Measurements from ENCODE around the gene EXOC3L1.
A peak's percentile ranks its signal among the peaks of the same experiment; 100 is the strongest.

Gene EXOC3L1

DNA sequence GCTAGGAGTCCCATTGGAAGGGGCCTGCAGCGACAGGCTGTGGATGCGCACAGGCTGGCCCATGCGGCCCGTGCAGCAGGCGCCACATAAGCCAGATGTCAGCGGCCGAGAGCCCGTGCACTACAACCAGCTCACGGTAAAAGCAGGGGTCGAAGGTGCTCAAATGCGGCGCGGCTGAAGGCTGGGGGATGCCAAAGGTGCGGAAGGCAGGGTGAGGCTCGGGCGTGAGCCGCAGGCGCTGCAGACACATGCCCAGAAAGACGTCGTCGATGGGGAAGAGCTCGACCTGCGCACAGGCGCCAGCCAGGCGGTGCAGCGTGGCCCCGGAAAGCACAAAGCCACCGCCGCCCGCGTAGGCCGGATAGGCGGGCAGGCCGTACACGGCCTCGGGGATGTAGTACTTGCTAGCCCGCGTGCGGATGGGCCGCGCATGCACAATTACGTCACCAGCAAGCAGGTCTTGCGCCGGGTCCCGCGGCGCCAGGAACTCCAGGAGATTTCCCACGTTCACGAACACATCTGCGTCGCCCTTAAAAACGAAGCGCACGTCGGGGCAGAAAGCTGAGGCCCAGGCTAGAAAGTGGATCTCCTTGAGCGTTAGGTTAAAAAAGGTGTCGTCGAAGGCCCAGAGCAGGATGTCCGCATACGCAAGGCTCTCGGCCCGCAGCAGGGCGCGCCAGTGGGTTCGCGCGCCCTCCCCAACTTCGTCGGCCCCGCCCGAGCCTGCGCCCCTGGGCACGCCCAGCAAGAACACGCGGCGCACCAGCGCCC, 40.5 kb downstream of the EXOC3L1 start:
- Histone ChIP-seq H2AFZ (ENCODE audit: low read length) (no peak overlapping the region), H2BK12ac (ENCODE audit: low read length) (no peak overlapping the region), H3K4me2 (ENCODE audit: insufficient read depth, low read length, poor library complexity, severe bottlenecking) (peak overlapping the region; percentile 32), H2BK120ac (ENCODE audit: low read depth, low read length) (peak overlapping the region; percentile 47), H2BK15ac (ENCODE audit: low read length) (no peak overlapping the region), H3K79me1 (ENCODE audit: low read depth, low read length) (no peaks in the 10 kb centered on the region), H3K36me3 (replicated peaks in 1 of 2; ENCODE audit: control insufficient read depth in 2 of 2, insufficient read depth in 2 of 2, low read length in 2 of 2) (peaks cover 27 to 42% of the 10 kb centered on the region in 2 donors), H3K18ac (ENCODE audit: low read length) (peak overlapping the region; percentile 77), H3K9me3 (replicated peaks in 1 of 2; ENCODE audit: control insufficient read depth in 2 of 2, insufficient read depth in 1 of 2, low read depth in 1 of 2, low read length in 2 of 2) (peaks cover 0 to 7% of the 10 kb centered on the region in 2 donors), H2BK5ac (ENCODE audit: low read length) (peak overlapping the region; percentile 59), H2AK5ac (ENCODE audit: low read depth, low read length) (peak overlapping the region; percentile 51), H3K4me1 (ENCODE audit: control insufficient read depth in 2 of 2, insufficient read depth in 1 of 2, low read depth in 1 of 2, low read length in 2 of 2) (peaks cover 2% of the 10 kb centered on the region in 2 donors), H3K9ac (ENCODE audit: low read depth, low read length, poor library complexity) (no peak overlapping the region), H3K4ac (ENCODE audit: low read length) (no peak overlapping the region), H4K8ac (ENCODE audit: low read depth, low read length) (no peak overlapping the region), H3K27me3 (ENCODE audit: control insufficient read depth in 3 of 3, insufficient read depth in 3 of 3, low read depth in 1 of 3, low read length in 3 of 3) (peaks cover 20 to 52% (median 31%) of the 10 kb centered on the region in 3 experiments), H3K23ac (ENCODE audit: low read depth, low read length, poor library complexity) (peak overlapping the region; percentile 76), H3K27ac (replicated peaks; ENCODE audit: low read length) (no peak overlapping the region), H3K4me3 (ENCODE audit: low read length in 2 of 2) (peak overlapping the region in 1 of 2 donors; percentile 23), H3K14ac (ENCODE audit: low read length) (no peak overlapping the region), H4K91ac (ENCODE audit: low read depth, low read length, poor library complexity) (no peak overlapping the region)
- WGBS, 2 donors (ENCODE audit: extremely low coverage in 2 of 2, insufficient read length in 2 of 2, insufficient replicate concordance in 1 of 2): no CpG with 5 or more reads among the region's 77 CpGs
- no peak for DNase-seq (ENCODE audit: low spot score)

DNA sequence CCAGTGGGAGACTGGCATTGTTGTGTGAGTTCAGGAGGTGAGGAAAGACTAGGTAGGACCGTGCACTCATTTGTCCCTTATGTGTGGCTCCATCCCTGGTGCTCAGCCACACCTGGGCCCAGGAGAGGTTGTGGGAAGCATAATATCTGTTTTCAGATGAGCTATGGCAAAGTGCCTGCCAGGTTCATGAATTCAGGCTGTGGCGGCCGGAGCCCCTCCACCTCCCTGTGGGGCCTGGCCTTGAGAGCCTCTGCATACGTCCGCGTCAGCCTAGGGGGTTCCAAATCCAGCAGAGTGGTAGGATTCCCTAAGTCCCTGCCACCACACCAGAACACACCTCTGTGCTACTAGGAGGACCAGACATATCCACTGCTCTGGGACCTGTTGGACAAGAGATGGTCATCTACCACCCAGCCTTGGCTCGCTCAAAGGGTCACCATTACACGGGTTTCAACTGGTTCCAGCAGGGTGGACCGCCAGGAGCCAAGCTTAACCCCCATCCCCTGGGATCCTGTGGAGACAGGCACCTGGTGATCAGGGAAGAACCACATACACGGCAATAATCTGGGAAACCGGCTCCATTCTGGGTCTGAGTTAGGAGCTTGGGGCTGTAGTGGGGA, 41.2 kb downstream of the EXOC3L1 start:
- Histone ChIP-seq H3K18ac (ENCODE audit: low read length) (no peak overlapping the region), H3K36me3 (replicated peaks in 1 of 2; ENCODE audit: control insufficient read depth in 2 of 2, insufficient read depth in 2 of 2, low read length in 2 of 2) (peaks cover 32 to 49% of the 10 kb centered on the region in 2 donors)
- WGBS, 2 donors (ENCODE audit: extremely low coverage in 2 of 2, insufficient read length in 2 of 2, insufficient replicate concordance in 1 of 2): no CpG with 5 or more reads among the region's 11 CpGs

DNA sequence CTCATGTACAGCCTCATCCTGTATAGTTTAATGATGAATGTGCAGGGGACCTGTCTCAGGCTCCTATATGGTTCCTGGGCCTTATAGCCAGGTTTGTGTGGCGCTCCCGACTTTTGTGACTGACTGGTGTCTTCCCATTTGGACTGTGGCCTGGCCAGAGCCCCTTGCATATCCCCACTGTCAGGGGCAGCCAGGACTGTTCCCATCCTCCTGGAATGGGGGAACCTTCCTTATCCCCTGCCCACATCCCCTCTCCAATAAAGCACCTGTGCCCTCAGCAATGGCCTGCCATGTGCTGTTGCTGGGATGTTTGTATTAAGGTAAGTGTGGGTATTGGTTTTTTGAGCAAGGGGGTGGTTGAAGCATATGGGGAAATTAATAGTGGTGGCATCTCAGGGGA, 41.7 kb downstream of the EXOC3L1 start:
- H3K18ac ChIP-seq (ENCODE audit: low read length): no peak overlapping the region
- H3K36me3 ChIP-seq (replicated peaks in 1 of 2; ENCODE audit: control insufficient read depth in 2 of 2, insufficient read depth in 2 of 2, low read length in 2 of 2): peaks cover 33 to 54% of the 10 kb centered on the region in 2 donors
- peaks cover 13 to 40% (median 19%) of the 10 kb centered on the region in 3 experiments for H3K27me3 ChIP-seq (ENCODE audit: control insufficient read depth in 3 of 3, insufficient read depth in 3 of 3, low read depth in 1 of 3, low read length in 3 of 3)
- DNase-seq (ENCODE audit: low spot score): no peak
- H2BK5ac ChIP-seq (ENCODE audit: low read length): no peak overlapping the region
- WGBS, 2 donors (ENCODE audit: extremely low coverage in 2 of 2, insufficient read length in 2 of 2, insufficient replicate concordance in 1 of 2): no CpG with 5 or more reads among the region's 2 CpGs
- H2AK5ac ChIP-seq (ENCODE audit: low read depth, low read length): no peak overlapping the region
- no peaks in the 10 kb centered on the region for H3K79me1 ChIP-seq (ENCODE audit: low read depth, low read length)
- no peak overlapping the region for H4K8ac ChIP-seq (ENCODE audit: low read depth, low read length)
- no peak overlapping the region for H4K91ac ChIP-seq (ENCODE audit: low read depth, low read length, poor library complexity)
- H2BK12ac ChIP-seq (ENCODE audit: low read length): no peak overlapping the region
- H3K4ac ChIP-seq (ENCODE audit: low read length): no peak overlapping the region
- no peak overlapping the region for H2BK15ac ChIP-seq (ENCODE audit: low read length)
- no peak overlapping the region for H2AFZ ChIP-seq (ENCODE audit: low read length)
- H2BK120ac ChIP-seq (ENCODE audit: low read depth, low read length): no peak overlapping the region
- H3K9me3 ChIP-seq (replicated peaks in 1 of 2; ENCODE audit: control insufficient read depth in 2 of 2, insufficient read depth in 1 of 2, low read depth in 1 of 2, low read length in 2 of 2): peaks cover 0 to 7% of the 10 kb centered on the region in 2 donors
- no peak overlapping the region for H3K14ac ChIP-seq (ENCODE audit: low read length)
- H3K27ac ChIP-seq (replicated peaks; ENCODE audit: low read length): no peak overlapping the region
- no peak overlapping the region for H3K9ac ChIP-seq (ENCODE audit: low read depth, low read length, poor library complexity)
- H3K4me1 ChIP-seq (ENCODE audit: control insufficient read depth in 2 of 2, insufficient read depth in 1 of 2, low read depth in 1 of 2, low read length in 2 of 2): peaks cover 2% of the 10 kb centered on the region in 2 donors
- H3K4me3 ChIP-seq (ENCODE audit: low read length in 2 of 2): no peak overlapping the region
- H3K4me2 ChIP-seq (ENCODE audit: insufficient read depth, low read length, poor library complexity, severe bottlenecking): no peak overlapping the region
- H3K23ac ChIP-seq (ENCODE audit: low read depth, low read length, poor library complexity): no peak overlapping the region

More for the DNA sequence above, 41.2 kb downstream of the EXOC3L1 start:
- Histone ChIP-seq H2BK120ac (ENCODE audit: low read depth, low read length) (no peak overlapping the region), H3K79me1 (ENCODE audit: low read depth, low read length) (no peaks in the 10 kb centered on the region), H3K27me3 (ENCODE audit: control insufficient read depth in 3 of 3, insufficient read depth in 3 of 3, low read depth in 1 of 3, low read length in 3 of 3) (peaks cover 13 to 45% (median 24%) of the 10 kb centered on the region in 3 experiments), H3K14ac (ENCODE audit: low read length) (no peak overlapping the region), H2BK12ac (ENCODE audit: low read length) (no peak overlapping the region), H3K27ac (replicated peaks; ENCODE audit: low read length) (no peak overlapping the region), H2AFZ (ENCODE audit: low read length) (no peak overlapping the region), H2BK15ac (ENCODE audit: low read length) (no peak overlapping the region), H3K4me2 (ENCODE audit: insufficient read depth, low read length, poor library complexity, severe bottlenecking) (no peak overlapping the region), H3K9me3 (replicated peaks in 1 of 2; ENCODE audit: control insufficient read depth in 2 of 2, insufficient read depth in 1 of 2, low read depth in 1 of 2, low read length in 2 of 2) (peaks cover 0 to 7% of the 10 kb centered on the region in 2 donors), H2BK5ac (ENCODE audit: low read length) (no peak overlapping the region), H3K9ac (ENCODE audit: low read depth, low read length, poor library complexity) (no peak overlapping the region), H3K23ac (ENCODE audit: low read depth, low read length, poor library complexity) (peak overlapping the region; percentile 76), H3K4me3 (ENCODE audit: low read length in 2 of 2) (no peak overlapping the region), H4K91ac (ENCODE audit: low read depth, low read length, poor library complexity) (no peak overlapping the region), H4K8ac (ENCODE audit: low read depth, low read length) (no peak overlapping the region), H2AK5ac (ENCODE audit: low read depth, low read length) (peak overlapping the region; percentile 42), H3K4me1 (ENCODE audit: control insufficient read depth in 2 of 2, insufficient read depth in 1 of 2, low read depth in 1 of 2, low read length in 2 of 2) (peaks cover 2% of the 10 kb centered on the region in 2 donors), H3K4ac (ENCODE audit: low read length) (no peak overlapping the region)
- no peak for DNase-seq (ENCODE audit: low spot score)

All from neuronal stem cell (in vitro differentiated cells).